Tibial artery (tissue), 4 donors: Measurements from ENCODE around the gene MYD88.

Experiments
- DNase-seq, 2 donors: peaks; one replicate each; pipeline ENCODE4 v3.0.0-alpha.2; 2019
- H3K27ac ChIP-seq, 2 donors: fragments of 200-600 bp; sonication (generic) in 1 of 2; 1 replicate in 1 of 2; 2 replicates in 1 of 2; pipeline ENCODE4 v1.5.1; 2018 to 2019; ENCODE audit warnings: mild to moderate bottlenecking in 1 of 2
- H3K27me3 ChIP-seq, 2 donors: fragments of 200-600 bp; sonication (generic) in 1 of 2; one replicate each; pipeline versions ENCODE4 v1.5.1 to v1.6.0; 2016 to 2019
- H3K36me3 ChIP-seq, 3 donors: fragments of 200-600 bp; sonication (generic) in 2 of 3; one replicate each; pipeline ENCODE4 v1.5.1; 2016 to 2019; ENCODE audit warnings: mild to moderate bottlenecking in 2 of 3
- H3K4me1 ChIP-seq, 4 donors: fragments of 200-600 bp; sonication (generic) in 2 of 4; 1 replicate in 3 of 4; 2 replicates in 1 of 4; pipeline ENCODE4 v1.5.1; 2016 to 2019
- H3K4me3 ChIP-seq, 2 donors: fragments of 200-600 bp; sonication (generic) in 1 of 2; 1 replicate in 1 of 2; 2 replicates in 1 of 2; pipeline ENCODE4 v1.5.1; 2018 to 2019; ENCODE audit warnings: mild to moderate bottlenecking in 2 of 2
- H3K9me3 ChIP-seq, 3 donors: fragments of 200-600 bp; sonication (generic) in 1 of 3; one replicate each; pipeline ENCODE4 v1.5.1; 2016 to 2019
- CTCF ChIP-seq, 2 experiments: fragments of 200-600 bp in 1 of 2; fragments of 450-650 bp in 1 of 2; IDR thresholded peaks; one replicate each; pipeline ENCODE4 v1.5.1; 2017 to 2019; ENCODE audit warnings: antibody characterized with exemption in 2 of 2, mild to moderate bottlenecking in 1 of 2, moderate library complexity in 1 of 2
- intact Hi-C: fragments of 100-400 bp; cut with DNase I; formaldehyde crosslinking; loops from one replicate; pipeline ENCODE4 v1.15.0; 2023; ENCODE audit warnings: low total_unique reads

MYD88 gene

GRCh38 chr3:38151667-38152265 is 13.3 kb downstream of the MYD88 start:
- H3K4me1 ChIP-seq = no peaks in the 10 kb centered on the region
- H3K27ac ChIP-seq = no peak overlapping the region
- no peak for TF ChIP-seq CTCF (IDR thresholded peaks at IDR 0.05)
- no peak overlapping the region for H3K4me3 ChIP-seq
- H3K36me3 ChIP-seq = no peaks in the 10 kb centered on the region
- no peak for DNase-seq
- intact Hi-C loops = no loop called here
- H3K27me3 ChIP-seq = no peaks in the 10 kb centered on the region
- no peaks in the 10 kb centered on the region for H3K9me3 ChIP-seq

DNA sequence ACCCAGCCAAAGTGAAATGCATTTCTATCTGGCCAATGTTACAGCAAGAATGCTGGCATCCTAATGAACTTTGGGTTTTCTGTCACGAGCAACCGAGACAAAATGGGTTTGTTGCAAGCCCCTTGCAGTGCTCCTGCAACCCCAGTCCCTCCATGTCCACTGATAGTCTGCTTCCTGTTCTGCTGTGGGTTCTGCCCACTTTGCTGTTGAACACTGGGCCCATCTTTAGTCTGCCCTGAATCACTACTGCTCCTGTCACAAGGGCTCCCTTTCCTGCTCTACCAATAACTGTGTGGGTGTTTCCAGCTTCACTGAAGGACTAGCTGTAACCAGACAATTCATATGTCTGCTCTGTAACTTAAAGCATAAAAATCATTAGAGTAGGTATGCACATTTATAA is 14.1 kb downstream of the MYD88 start:
- TF ChIP-seq CTCF (IDR thresholded peaks at IDR 0.05) = no peak
- no peaks in the 10 kb centered on the region for H3K36me3 ChIP-seq
- no peak overlapping the region for H3K4me3 ChIP-seq
- H3K27ac ChIP-seq = no peak overlapping the region
- H3K27me3 ChIP-seq = no peaks in the 10 kb centered on the region
- DNase-seq = no peak
- intact Hi-C loops = no loop called here
- no peaks in the 10 kb centered on the region for H3K4me1 ChIP-seq
- no peaks in the 10 kb centered on the region for H3K9me3 ChIP-seq

DNA sequence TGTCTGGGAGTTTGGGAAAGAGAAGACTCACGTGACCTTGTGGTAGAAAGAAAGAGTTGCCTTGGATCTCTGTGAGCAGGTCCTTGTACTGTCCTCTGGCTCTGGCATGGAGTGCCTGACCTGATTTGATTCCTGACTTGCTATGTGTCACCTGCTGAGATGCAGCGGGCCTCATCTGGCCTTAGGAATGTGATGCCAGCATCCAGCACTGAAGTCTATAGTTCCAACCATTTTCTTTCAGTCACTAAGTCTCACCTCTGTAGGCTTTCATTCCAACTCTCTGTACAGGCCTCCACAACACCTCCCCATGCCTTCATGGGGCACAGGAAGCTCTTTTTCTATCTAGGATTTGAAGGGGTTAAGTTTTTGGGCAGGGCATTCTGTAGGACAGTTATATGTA is 14.8 kb downstream of the MYD88 start:
- no peak overlapping the region for H3K4me3 ChIP-seq
- intact Hi-C loops = no loop called here
- no peak overlapping the region for H3K27ac ChIP-seq
- H3K36me3 ChIP-seq = no peaks in the 10 kb centered on the region
- no peaks in the 10 kb centered on the region for H3K4me1 ChIP-seq
- TF ChIP-seq CTCF (IDR thresholded peaks at IDR 0.05) = no peak
- H3K9me3 ChIP-seq = no peaks in the 10 kb centered on the region
- no peaks in the 10 kb centered on the region for H3K27me3 ChIP-seq
- DNase-seq = no peak

DNA sequence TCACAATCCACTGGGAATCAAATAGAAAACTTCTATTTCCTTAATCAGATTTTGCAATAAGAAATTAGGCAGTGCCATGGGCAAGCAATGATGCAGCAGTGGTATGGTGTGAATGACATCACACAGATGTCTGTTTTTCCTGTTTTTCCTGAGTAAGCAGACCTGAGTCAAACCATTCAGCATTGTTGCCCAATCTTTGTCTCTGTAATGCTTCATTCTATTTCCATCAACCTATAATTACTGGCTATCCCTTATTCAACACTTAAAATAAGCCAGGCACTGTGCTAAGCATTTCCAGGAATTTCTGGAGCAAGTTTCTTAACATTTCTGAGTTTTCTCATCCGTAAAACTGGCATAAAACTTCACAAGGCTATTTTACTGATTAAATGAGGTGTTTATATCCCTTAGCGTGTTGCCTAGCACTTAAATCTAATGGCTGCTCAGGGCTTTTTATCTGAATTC is 15.6 kb downstream of the MYD88 start:
- TF ChIP-seq CTCF (IDR thresholded peaks at IDR 0.05) = no peak
- intact Hi-C loops = no loop called here
- DNase-seq = no peak
- Histone ChIP-seq H3K4me1 (no peaks in the 10 kb centered on the region), H3K27me3 (no peaks in the 10 kb centered on the region), H3K27ac (no peak overlapping the region), H3K4me3 (no peak overlapping the region), H3K9me3 (no peaks in the 10 kb centered on the region), H3K36me3 (no peaks in the 10 kb centered on the region)

DNA sequence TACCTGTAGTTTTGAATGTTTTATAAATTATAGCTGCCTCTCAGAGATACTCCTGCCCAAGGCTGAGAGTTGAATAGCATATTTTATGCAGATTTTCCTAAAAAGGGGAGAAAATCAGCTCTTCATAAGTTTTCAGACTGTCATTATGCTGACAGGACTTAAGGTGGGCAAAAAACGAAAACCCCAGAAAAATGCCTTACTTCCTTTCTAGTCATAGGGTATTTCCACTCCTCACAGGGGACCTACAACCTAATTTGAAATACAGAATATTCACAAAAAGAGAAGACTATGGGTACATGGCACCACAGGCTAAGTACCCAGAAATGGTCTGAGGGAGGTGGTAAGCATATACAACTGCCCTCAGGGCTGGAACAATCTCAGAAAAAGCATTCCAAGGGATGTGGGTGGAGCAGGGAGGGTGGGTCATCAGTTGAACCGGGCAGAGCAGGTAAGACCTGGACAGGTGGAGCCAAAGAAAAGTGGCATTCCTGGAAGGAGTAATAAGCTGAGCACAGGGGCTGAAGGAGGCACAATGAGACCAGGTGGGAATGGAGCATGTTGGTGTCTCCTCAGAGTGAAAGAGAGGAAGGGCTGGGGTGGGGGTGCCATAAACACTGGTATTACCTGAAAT is 16.3 kb downstream of the MYD88 start:
- no peak for TF ChIP-seq CTCF (IDR thresholded peaks at IDR 0.05)
- no peaks in the 10 kb centered on the region for H3K9me3 ChIP-seq
- no peaks in the 10 kb centered on the region for H3K36me3 ChIP-seq
- H3K4me3 ChIP-seq = no peak overlapping the region
- H3K27ac ChIP-seq = no peak overlapping the region
- no peak for DNase-seq
- no peaks in the 10 kb centered on the region for H3K4me1 ChIP-seq
- no peaks in the 10 kb centered on the region for H3K27me3 ChIP-seq
- intact Hi-C loops = no loop called here
